IPS DF 4.7 (cell line): ENCODE results near the gene CGB7.
"Not testable (repeated sequence)": the region's sequence is repeated elsewhere in the genome, so short reads cannot be mapped to it uniquely, and the experiment has no call there.

Experiments used
- DNase-seq: peaks from one replicate; pipeline ENCODE4 v3.0.0-alpha.2; 2013; ENCODE audit warnings: low spot score; ENCODE audit errors: extremely low read depth

Gene CGB7

DNA sequence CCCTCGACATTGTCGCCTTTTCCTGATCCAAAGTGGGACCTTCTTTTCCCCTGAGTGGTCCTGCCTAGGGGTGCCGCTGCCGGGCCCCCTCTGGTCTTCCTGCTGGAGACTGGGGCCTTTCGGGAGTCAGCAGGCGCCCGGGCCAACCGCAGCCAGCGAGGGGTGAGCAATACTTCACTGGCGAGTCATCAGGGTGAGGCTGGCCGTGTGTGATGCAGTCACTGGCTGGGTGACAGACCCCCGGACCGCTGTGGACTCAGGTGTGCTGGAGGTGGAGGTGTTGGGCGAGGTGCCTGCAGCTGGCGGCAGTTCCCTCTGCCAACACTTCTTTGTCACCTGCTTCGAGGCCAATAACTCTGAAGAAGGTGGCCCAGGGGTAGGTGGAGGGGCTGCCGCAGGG, 15.4 kb downstream of the CGB7 start:
- no peak for DNase-seq

DNA sequence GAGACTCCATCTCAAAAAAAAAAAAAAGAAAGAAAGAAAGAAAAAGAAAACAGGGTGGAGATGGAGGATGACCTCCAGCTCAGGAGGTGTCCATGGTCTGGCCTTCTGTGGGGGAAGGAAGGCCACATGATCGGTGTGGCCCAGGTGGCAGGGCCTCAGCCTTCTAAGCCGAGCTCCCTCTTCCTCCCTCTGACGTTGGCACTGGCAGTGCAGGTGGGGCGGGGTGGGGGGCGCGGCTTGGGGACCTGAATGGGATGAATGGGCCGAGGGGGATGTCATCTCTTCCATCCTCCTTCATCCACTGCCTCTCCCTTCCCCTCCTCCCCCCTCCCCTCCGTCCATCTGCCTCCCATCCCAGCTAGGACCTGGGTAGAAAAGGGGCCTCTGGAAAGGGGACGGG, 17.8 kb downstream of the CGB7 start:
- not testable (repeated sequence) for DNase-seq

DNA sequence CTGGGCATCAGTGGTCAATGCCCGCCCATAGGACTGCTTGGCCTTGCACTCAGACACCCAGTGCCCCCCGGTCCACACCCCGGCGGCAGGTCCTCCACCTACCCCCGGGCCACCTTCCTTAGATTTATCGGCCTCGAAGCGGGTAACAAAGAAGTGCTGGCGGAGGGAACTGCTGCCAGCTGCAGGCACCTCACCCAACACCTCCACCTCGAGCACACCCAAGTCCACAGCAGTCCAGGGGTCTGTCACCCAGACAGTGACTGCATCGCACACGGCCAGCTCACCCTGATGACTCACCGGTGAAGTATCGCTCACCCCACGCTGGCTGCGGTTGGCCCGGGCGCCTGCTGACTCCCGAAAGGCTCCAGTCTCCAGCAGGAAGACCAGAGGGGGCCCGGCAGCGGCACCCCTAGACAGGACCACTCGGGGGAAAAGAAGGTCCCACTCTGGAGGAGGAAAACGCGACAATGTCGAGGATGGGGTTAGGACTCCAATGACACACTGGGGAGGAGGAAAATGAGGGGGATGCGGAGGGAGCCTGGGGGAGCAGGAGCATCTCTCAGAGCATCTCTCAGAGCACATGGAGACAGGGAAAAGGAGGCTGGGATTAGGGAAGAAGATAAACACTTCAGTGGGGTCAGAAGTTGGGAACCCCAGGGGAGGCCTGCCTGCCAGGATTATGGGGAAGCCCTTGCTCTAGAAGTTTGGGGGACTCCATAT, 18.8 kb downstream of the CGB7 start:
- not testable (repeated sequence) for DNase-seq

DNA sequence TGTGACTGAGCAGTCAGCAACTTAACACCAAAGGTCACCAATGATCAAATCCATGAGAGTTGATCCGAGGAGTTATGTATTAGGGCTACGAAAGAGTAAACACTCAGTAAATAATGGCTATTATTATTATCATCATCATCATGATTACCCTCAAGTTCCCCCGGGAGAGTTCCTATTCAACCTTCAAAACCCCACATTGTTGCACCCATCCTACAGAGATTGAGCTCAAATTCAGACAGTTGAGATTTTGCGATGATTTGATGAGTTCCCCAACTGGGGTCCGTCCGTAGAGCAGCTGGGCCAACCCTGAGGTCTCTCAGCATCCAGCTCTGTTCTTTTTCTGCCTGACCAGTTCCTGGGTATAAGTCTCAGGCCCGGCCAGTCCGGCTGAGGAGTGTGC, 19.4 kb downstream of the CGB7 start:
- DNase-seq: not testable (repeated sequence)

DNA sequence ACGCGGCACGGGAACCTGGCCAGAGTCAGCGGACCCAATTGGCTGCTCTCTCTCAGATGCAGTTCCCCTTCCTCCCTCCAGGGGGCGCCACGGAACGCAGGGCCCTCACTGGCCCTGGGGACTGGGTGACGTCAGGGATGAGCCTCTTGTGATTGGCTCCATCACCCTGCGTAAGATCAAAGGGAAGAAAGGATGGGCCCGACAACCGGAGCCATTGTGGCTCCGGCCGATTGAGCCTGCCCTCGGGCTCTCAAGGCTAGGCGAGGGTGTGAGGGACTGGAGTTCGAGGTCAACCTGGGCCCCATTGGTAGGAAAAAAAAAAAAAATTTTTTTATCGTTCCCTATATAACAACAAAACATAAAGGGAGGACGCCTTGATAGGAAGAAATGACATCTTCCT, 20.7 kb downstream of the CGB7 start, which contains the start of gene CGB1:
TSS of gene CGB1 (minus strand) at position 81 of the 400 bp plus-strand sequence. CDS start 184 bp downstream, outside the sequence.
- not testable (repeated sequence) for DNase-seq

DNA sequence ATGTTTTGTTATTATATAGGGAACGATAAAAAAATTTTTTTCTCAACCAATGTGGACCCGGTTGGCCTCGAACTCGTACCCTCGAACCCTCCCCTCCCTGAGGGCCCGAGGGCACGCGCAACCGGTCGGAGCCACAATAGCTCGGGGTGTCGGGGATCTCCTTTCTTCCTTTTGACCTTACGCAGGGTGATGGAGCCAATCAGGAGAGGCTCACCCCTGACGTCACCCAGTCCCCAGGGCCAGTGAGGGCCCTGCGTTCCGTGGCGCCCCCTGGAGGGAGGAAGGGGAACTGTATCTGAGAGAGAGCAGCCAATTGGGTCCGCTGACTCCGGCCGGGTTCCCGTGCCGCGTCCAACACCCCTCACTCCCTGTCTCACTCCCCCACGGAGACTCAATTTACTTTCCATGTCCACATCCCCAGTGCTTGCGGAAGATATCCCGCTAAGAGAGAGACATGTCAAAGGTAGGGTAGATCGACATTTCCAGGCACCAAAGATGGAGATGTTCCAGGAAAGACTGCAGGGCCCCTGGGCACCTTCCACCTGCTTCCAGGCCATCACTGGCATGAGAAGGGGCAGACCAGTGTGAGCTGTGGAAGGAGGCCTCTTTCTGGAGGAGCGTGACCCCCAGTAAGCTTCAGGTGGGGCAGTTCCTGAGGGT, 25.8 kb downstream of the CGB7 start, which contains the start of gene CGB2:
TSS of gene CGB2 (plus strand) at position 249 of the 660 bp plus-strand sequence. CDS start at position 455, 206 bp downstream.
- DNase-seq: not testable (repeated sequence)

DNA sequence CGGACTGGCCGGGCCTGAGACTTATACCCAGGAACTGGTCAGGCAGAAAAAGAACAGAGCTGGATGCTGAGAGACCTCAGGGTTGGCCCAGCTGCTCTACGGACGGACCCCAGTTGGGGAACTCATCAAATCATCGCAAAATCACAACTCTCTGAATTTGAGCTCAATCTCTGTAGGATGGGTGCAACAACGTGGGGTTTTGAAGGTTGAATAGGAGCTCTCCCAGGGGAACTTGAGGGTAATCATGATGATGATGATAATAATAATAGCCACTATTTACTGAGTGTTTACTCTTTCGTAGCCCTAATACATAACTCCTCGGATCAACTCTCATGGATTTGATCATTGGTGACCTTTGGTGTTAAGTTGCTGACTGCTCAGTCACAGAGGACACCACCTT, 27.2 kb downstream of the CGB7 start:
- DNase-seq: not testable (repeated sequence)

DNA sequence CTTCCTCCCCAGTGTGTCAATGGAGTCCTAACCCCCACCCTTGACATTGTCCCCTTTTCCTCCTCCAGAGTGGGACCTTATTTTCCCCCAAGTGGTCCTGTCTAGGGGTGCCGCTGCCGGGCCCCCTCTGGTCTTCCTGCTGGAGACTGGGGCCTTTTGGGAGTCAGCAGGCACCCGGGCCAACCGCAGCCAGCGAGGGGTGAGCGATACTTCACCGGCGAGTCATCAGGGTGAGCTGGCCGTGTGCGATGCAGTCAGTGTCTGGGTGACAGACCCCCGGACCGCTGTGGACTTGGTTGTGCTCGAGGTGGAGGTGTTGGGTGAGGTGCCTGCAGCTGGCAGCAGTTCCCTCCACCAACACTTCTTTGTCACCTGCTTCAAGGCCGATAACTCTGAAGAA, 27.8 kb downstream of the CGB7 start:
- not testable (repeated sequence) for DNase-seq

DNA sequence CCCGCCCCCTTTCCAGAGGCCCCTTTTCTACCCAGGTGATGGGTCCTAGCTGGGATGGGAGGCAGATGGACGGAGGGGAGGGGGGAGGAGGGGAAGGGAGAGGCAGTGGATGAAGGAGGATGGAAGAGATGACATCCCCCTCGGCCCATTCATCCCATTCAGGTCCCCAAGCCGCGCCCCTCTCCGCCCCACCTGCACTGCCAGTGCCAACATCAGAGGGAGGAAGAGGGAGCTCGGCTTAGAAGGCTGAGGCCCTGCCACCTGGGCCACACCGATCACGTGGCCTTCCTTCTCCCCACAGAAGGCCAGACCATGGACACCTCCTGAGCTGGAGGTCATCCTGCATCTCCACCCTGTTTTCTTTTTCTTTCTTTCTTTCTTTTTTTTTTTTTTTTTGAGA, 28.9 kb downstream of the CGB7 start:
- not testable (repeated sequence) for DNase-seq

DNA sequence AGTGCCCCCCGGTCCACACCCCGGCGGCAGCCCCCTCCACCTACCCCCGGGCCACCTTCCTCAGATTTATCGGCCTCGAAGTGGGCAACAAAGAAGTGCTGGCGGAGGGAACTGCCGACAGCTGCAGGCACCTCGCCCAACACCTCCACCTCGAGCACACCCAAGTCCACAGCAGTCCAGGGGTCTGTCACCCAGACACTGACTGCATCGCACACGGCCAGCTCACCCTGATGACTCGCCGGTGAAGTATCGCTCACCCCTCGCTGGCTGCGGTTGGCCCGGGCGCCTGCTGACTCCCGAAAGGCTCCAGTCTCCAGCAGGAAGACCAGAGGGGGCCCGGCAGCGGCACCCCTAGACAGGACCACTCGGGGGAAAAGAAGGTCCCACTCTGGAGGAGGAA, 31.9 kb downstream of the CGB7 start:
- not testable (repeated sequence) for DNase-seq

DNA sequence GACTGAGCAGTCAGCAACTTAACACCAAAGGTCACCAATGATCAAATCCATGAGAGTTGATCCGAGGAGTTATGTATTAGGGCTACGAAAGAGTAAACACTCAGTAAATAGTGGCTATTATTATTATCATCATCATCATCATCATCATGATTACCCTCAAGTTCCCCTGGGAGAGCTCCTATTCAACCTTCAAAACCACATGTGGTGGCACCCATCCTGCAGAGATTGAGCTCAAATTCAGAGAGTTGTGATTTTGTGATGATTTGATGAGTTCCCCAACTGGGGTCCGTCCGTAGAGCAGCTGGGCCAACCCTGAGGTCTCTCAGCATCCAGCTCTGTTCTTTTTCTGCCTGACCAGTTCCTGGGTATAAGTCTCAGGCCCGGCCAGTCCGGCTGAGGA, 32.5 kb downstream of the CGB7 start:
- not testable (repeated sequence) for DNase-seq

DNA sequence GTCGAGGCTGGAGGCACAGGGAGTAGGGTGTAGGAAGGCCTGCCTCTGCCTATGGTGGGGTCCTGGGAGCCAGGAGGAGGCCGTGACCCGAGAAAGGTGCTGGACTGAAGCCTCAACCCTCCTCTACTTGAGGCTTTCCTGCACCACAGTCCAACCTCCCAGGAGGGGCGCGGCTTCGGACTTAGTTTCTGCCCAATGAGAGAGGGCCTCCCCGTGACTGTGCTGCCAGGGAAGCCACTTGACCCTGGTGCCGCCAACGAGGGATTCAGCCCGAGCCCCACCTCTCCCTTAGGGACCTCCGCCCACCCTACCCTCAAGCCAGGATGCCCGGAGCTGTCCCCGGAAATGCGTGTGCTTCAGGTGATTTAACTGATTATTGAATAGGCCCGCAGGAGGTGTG, 33.3 kb downstream of the CGB7 start, which contains the start of gene CGB3:
TSS of gene CGB3 (minus strand) at position 101 of the 400 bp plus-strand sequence. CDS start 362 bp downstream, outside the sequence.
- DNase-seq: not testable (repeated sequence)

DNA sequence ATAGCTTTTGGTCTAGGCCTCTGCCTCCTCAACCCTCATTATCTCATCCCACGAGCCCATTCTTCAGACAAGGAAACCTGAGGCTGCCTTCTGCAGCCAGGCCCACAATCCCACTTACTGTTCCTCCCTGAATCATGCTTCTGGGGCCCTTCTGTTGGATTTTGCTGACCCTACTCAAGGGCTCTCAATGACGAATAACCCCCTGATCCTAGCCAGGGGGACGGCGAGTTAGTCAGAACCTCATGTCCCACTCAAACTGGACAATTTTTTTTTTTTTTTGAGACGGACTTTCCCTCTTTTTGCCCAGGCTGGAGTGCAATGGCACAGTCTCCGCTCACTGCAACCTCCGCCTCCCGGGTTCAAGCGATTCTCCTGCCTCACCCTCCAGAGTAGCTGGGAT, 35.4 kb downstream of the CGB7 start:
- no peak for DNase-seq

DNA sequence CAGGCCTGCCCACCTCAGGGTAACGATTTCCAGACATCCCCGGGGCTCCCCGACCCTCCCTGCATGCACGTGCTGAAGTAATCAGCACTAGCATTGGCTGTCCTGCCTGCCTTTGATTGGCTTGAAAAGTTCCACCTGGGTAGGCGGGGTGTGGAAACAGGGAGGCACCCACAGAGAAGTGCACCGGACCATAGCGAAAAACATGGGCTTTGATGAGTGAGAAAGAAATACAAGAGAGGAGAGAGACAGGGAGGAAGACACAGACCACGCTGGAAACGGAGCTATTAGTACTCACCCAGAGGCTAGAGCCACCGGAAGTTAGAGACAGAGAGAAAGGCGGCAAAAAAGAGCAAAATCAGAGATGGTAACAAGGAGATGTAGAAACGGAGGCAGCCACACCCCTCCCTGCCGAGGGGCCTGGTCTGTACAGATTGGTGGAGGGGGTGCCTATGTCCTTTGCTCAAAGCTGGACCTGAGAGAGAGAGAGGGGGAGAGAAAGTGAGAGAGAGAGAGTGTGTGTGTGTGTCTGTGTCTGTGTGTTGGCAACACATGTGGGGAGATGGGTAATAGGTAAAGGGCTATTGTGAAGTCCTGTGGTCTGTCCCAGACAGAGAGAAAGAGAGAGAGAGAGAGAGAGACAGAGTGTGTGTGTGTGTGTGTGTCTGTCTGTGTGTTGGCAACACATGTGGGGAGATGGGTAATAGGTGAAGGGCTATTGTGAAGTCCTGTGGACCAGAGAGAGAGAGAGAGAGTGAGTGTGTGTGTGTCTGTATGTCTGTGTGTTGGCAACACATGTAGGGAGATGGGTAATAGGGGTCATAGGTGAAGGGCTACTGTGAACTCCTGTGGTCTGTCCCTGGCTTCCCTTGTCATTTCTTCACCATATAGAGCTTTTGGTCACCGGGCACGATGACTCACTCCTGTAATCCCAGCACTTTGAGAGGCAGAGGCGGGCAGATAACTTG, 36.3 kb downstream of the CGB7 start:
- DNase-seq: no peak

DNA sequence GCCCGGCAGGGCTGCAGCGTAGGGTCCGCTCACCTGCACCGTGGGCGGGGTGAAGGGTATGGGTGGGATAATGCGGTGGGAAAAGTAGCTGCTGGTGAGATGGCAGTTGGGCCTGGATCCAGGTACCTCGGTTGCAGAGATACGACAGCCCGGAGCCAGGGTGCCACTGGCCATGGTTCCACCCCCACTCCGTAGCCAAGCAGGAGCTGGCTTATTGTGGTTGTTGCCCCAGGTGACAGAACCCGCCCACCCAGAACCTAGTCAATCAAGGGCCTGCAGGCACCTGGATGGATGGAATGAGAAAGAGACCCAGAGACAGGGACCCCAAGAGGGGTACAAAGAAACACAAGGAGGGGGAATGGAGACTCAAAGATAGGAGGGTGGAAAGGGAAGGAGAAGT, 37.2 kb downstream of the CGB7 start:
- no peak for DNase-seq

DNA sequence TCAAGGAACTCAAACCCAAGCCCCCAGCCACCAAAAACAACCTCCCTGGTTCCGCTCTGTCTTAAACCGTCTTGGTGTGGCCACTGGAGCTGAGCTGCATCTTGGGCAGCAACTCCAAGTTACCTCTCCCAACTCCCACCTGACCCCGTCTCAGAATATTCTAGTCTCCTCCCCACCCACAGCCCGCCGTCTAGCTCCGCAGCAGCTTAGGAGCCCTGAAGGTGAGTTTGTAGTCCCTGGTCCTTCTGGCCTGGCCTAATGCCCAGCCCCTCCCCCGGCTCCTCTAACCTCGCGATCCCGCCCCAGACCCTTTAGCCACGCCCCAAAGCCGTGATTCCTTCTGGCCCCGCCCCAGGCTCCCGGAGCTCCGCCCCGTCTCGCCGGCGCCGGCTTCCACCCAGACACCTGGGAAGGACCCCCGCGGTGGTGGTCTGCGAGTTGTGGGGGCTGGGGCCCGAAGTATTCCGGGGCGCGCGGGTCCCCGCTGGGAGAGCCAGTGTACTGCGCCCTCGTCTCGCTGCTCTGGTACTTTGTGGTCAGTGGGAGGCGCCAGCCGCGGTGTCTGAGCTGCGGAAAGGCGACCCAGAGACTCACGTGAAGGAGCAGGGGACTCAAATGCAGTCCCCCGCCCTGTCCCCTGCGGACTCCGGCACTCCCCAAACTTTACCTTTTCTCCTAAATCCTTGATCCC, 38.2 kb downstream of the CGB7 start:
- no peak for DNase-seq

DNA sequence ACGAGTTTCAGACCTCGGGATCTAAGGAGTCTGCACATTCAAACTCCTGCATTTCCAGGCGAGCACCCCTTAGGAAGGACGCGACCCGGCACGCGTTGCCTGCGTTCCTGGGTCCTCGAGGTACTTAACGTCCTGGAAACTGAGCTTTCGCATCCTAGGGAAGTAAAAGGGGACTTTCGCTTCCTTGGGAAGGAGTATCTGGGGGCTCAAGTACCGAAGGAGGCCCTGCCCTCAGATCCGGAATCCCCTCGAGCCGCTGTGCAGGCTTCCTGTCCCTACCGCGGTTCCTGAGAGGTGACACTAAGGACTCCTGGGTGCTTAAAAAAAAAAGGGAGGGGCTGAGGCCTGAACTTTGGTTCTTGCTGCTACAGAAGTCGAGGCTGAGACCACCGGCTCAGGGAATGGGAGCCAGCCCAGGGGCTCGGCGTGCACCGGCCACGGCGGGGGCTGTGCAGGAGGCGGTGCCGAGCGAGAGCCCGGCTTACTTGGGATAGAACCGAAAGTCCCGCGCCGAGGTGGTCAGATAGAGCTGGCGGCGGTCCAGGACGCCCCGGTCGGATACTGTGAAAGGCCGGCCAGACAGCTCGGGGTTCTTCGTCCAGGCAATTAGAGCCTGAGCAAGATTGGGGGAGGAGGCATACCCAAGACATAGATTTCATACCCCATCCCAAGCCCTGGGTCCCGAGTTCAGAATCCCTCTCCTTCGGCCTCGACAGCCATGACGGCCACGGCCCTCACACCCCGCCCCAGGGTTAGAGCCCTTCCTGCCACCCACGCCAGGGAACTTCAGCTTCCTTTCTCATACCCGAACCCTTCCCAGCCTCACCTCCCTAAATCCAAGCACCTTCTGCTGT, 38.9 kb downstream of the CGB7 start:
- not testable (repeated sequence) for DNase-seq

DNA sequence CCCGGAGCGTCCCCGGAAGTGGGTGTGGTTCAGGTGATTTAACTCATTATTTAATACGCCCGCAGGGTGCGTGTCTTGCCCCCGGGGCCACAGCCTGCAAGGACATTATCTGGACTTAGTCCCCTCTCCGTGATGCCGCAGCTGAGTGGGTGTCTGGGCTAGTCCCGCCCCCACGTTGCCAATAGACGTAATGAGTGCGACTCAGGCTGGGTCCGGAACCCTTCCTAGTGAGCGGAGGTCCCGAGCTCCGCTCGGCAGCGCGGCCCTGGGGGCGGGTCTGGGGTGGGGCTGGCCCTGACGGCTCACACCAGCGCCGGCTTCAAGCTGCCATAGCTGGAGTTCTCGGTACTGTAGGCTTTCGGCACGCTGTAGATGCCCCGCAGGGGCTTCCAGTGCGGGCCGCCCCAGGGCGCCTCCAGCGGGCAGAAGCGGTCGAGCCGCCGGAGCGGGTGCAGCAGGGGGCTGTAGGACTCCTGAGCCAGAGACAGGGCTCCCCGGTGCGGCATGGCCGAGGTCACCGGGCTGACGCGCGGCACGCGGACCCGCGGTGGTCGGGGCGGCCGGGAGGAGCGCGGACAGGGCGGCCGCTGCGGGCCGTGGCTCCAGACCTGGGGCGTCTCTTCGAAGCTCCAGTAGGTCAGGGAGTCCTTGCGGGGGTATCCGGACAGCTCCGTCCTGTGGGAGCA, 39.7 kb downstream of the CGB7 start:
- no peak for DNase-seq

DNA sequence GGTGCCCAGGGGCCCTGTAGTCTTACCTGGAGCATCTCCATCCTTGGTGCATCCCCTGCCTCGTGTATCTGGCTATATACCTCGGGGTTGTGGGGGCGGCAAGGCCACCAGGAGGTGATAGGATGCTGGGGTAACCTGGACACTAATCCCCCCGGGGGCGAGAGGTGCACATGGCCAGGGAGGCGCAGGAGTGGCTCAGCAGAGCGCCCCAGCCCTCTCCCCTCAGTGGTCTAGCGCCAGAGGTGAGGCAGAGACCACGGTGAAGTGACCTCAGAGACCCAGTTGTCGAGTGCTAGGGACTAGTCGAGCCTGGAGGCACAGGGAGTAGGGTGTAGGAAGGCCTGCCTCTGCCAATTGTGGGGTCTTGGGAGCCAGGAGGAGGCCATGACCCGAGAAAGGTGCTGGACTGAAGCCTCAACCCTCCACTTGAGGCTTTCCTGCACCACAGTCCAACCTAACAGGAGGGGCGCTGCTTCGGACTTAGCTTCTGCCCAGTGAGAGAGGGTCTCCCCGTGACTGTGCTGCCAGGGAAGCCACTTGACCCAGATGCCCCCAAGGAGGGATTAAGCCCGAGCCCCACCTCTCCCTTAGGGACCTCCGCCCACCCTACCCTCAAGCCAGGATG, 40.4 kb downstream of the CGB7 start, which contains the start of gene LHB:
TSS of gene LHB (minus strand) at position 51 of the 625 bp plus-strand sequence. CDS start at position 41, 10 bp downstream.
- DNase-seq: no peak
